Panc1 (cell line): ENCODE results near the gene TIMELESS.

ENCODE experiments used
- POLR2AphosphoS5 ChIP-seq: IDR thresholded peaks from 2 replicates; pipeline ENCODE4 v1.6.1; 2012; ENCODE audit warnings: mild to moderate bottlenecking, low read depth, low read length, moderate library complexity
- TCF7L2 ChIP-seq: IDR thresholded peaks from 2 replicates; pipeline ENCODE4 v1.6.1; 2011; ENCODE audit warnings: mild to moderate bottlenecking, low read depth, low read length, inconsistent platforms
- TF ChIP-seq, protein P1 (sequence below): fragments of 450-650 bp; IDR thresholded peaks from 2 replicates; pipeline ENCODE4 v1.5.1; 2017; ENCODE audit warnings: mild to moderate bottlenecking

DNA sequence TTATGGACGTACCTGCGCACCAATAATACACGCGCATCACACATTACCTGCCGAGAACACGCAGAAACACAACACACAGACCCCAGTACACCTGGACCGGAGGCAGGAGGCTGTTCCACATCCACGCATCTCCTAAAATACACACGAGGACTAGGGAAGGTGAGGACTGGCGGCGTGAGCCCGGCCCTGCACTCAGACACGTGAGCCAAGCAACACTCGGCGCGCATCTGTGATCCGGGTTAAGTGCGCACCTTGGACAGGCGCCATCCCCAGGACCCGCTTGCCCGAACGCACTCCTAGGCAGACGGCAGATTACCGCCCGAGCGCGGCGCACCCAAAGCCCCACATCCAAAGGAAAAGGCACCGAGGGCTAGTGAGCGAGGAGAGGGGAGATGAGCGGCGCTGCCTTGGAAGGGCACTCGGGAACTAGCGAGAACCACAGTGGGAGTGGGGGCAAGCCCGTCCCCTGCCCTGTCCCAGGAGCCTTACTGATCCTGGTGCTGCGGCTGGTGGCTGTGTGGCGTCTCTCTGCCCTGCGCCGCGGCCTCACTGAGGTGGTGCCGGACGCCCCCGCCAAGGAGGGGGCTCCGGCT is 38.3 kb upstream of the TIMELESS start:
- TF ChIP-seq, protein P1, sequence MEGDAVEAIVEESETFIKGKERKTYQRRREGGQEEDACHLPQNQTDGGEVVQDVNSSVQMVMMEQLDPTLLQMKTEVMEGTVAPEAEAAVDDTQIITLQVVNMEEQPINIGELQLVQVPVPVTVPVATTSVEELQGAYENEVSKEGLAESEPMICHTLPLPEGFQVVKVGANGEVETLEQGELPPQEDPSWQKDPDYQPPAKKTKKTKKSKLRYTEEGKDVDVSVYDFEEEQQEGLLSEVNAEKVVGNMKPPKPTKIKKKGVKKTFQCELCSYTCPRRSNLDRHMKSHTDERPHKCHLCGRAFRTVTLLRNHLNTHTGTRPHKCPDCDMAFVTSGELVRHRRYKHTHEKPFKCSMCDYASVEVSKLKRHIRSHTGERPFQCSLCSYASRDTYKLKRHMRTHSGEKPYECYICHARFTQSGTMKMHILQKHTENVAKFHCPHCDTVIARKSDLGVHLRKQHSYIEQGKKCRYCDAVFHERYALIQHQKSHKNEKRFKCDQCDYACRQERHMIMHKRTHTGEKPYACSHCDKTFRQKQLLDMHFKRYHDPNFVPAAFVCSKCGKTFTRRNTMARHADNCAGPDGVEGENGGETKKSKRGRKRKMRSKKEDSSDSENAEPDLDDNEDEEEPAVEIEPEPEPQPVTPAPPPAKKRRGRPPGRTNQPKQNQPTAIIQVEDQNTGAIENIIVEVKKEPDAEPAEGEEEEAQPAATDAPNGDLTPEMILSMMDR = no peak
- TF ChIP-seq TCF7L2 = no peak
- no peak for TF ChIP-seq POLR2AphosphoS5
